Stimulated activated memory B cell treated with anti-CD40 and anti-IgM and Interleukin-4, amounts not matched to agents 10 μg/mL and 1 μg/mL and 100 μg/mL, for 72 hours (primary cell): ENCODE data around the gene PPP1R14C.

ENCODE experiments used
- ATAC-seq: fragments of 150-1000 bp; cut with Tn5 transposase; 2 replicates; pipeline ENCODE4 v1.10.0; 2021
- H3K27ac Mint-ChIP-seq: one replicate; pipeline ENCODE4 v1.8.0; 2022; ENCODE audit warnings: mild to moderate bottlenecking, mixed read lengths
- H3K27me3 Mint-ChIP-seq: one replicate; pipeline ENCODE4 v1.8.0; 2022; ENCODE audit warnings: mixed read lengths
- H3K36me3 Mint-ChIP-seq: one replicate; pipeline ENCODE4 v1.8.0; 2022; ENCODE audit warnings: mixed read lengths
- H3K4me1 Mint-ChIP-seq: one replicate; pipeline ENCODE4 v1.8.0; 2022; ENCODE audit warnings: mixed read lengths
- H3K4me3 Mint-ChIP-seq: one replicate; pipeline ENCODE4 v1.8.0; 2022; ENCODE audit warnings: mild to moderate bottlenecking, moderate library complexity, mixed read lengths
- H3K9me3 Mint-ChIP-seq: one replicate; pipeline ENCODE4 v1.8.0; 2022; ENCODE audit warnings: mixed read lengths

The PPP1R14C gene

DNA sequence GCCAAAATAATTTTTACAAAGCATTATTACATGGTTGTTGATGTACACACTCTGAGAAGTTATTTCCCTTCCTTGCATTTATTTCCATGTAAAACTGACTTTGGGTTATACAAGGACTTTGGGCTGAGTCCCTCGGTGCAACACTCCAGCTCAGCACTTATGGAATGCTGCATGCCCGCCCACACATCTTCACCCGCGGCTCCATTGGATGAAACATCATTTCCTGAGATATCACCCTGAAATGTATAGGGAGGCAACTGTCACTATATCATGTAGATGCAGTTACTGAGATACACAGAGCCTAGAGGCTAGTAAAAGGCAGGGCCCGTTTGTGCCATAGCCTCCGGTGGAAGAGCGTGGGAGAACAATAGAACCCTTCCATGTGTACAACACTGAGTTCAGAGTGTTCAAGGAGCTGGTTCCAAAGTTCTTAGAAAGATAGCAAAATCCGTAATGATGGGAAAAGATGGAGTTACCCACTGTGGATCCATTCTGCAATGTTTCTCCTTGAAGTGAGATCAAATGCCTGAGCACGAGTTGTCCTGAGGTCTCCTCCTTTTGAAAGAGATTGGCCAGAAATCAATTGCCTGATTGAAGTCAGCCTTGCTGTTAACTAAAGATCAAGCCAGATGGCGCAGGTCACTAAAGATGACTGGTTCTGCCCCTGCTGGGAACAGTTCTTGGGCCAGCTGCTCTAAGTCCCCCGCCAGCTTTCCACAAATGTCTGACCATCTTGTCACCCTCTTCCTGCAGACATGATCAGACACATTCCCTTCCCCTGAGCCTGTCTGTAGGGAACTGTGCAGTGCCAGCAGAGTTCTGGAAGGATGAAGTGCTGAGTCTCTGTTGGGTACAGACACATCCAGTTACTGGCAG lies 125.1 kb downstream of the PPP1R14C start:
- H3K9me3 Mint-ChIP-seq = peaks cover 3% of the 10 kb centered on the region
- no peak for ATAC-seq
- peaks cover 12% of the 10 kb centered on the region for H3K27me3 Mint-ChIP-seq
- H3K4me1 Mint-ChIP-seq = no peaks in the 10 kb centered on the region
- H3K4me3 Mint-ChIP-seq = no peak overlapping the region
- H3K36me3 Mint-ChIP-seq = no peaks in the 10 kb centered on the region
- H3K27ac Mint-ChIP-seq = no peak overlapping the region

- peaks cover 13% of the 10 kb centered on the region for H3K27me3 Mint-ChIP-seq
- no peak for ATAC-seq
- H3K4me3 Mint-ChIP-seq = no peak overlapping the region
- no peaks in the 10 kb centered on the region for H3K36me3 Mint-ChIP-seq
- peaks cover 7% of the 10 kb centered on the region for H3K4me1 Mint-ChIP-seq
- peaks cover 3% of the 10 kb centered on the region for H3K9me3 Mint-ChIP-seq
- no peak overlapping the region for H3K27ac Mint-ChIP-seq
These were observed 126.4 kb downstream of the PPP1R14C start for GRCh38 chr6:150269130-150269856.

GRCh38 chr6:150269857-150270223 lies 127.0 kb downstream of the PPP1R14C start:
- H3K27me3 Mint-ChIP-seq = peaks cover 18% of the 10 kb centered on the region
- no peak overlapping the region for H3K4me3 Mint-ChIP-seq
- peaks cover 3% of the 10 kb centered on the region for H3K9me3 Mint-ChIP-seq
- no peak for ATAC-seq
- no peaks in the 10 kb centered on the region for H3K36me3 Mint-ChIP-seq
- no peak overlapping the region for H3K27ac Mint-ChIP-seq
- H3K4me1 Mint-ChIP-seq = peaks cover 8% of the 10 kb centered on the region

DNA sequence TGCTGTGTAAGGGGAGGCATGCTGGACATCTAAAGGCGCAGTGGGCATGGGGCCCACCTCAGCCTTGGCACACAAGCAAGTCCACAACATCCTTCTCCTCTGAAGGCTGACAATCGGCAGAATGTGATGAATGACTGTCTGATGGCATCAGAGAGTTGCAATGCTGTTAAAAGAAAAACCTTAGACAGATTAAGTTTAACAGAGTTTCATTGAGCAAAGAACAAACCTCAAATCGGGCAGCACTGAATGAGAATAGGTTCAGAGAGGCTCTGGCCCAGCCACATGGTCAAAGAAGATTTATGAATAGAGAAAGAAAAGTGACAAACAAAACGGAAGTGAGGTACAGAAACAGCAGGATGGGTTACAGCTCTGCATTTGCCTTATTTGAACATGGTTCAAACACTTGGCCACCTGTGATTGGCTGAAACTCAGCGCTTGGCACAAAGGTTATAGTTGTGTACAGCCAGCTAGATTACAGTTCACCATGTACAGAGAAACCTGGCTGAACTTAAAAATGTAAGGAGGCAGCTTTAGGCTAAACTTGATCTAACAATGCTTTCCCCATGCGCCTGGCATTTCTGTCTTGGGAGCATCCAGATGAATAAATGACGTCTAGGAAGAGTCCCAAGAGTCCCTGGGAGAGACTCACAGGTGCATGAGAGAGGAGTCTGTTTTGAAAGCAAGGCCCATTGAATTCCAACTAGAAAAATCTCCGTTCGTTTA lies 127.6 kb downstream of the PPP1R14C start:
- H3K9me3 Mint-ChIP-seq = peaks cover 3% of the 10 kb centered on the region
- no peak for ATAC-seq
- H3K27ac Mint-ChIP-seq = no peak overlapping the region

DNA sequence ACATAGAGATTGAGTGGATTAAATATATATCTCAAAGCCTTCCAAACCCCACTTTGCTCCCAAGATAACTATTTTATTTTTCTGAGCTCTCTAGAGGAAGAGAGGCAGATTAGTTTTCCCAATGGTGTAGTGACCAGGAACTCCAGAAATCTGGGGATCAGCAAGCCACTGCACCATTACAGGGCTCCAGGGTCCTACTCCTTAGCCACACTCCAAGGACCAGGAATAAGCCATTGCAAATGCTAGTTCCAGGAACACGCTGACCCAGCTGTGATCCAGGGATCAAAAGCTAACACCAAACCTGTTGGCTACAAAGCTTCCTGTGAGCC lies 128.3 kb downstream of the PPP1R14C start:
- Mint-ChIP-seq H3K4me1 (peaks cover 8% of the 10 kb centered on the region), H3K27ac (no peak overlapping the region), H3K4me3 (no peak overlapping the region), H3K27me3 (peaks cover 25% of the 10 kb centered on the region), H3K36me3 (no peaks in the 10 kb centered on the region), H3K9me3 (peaks cover 3% of the 10 kb centered on the region)
- no peak for ATAC-seq

More for the DNA sequence above, 127.6 kb downstream of the PPP1R14C start:
- Mint-ChIP-seq H3K4me1 (peaks cover 8% of the 10 kb centered on the region), H3K4me3 (no peak overlapping the region), H3K36me3 (no peaks in the 10 kb centered on the region), H3K27me3 (peaks cover 25% of the 10 kb centered on the region)

- Mint-ChIP-seq H3K27ac (no peak overlapping the region), H3K27me3 (peaks cover 25% of the 10 kb centered on the region), H3K4me1 (peaks cover 8% of the 10 kb centered on the region), H3K9me3 (peaks cover 3% of the 10 kb centered on the region), H3K4me3 (no peak overlapping the region), H3K36me3 (no peaks in the 10 kb centered on the region)
- no peak for ATAC-seq
These were observed 128.8 kb downstream of the PPP1R14C start for GRCh38 chr6:150271501-150272263.

DNA sequence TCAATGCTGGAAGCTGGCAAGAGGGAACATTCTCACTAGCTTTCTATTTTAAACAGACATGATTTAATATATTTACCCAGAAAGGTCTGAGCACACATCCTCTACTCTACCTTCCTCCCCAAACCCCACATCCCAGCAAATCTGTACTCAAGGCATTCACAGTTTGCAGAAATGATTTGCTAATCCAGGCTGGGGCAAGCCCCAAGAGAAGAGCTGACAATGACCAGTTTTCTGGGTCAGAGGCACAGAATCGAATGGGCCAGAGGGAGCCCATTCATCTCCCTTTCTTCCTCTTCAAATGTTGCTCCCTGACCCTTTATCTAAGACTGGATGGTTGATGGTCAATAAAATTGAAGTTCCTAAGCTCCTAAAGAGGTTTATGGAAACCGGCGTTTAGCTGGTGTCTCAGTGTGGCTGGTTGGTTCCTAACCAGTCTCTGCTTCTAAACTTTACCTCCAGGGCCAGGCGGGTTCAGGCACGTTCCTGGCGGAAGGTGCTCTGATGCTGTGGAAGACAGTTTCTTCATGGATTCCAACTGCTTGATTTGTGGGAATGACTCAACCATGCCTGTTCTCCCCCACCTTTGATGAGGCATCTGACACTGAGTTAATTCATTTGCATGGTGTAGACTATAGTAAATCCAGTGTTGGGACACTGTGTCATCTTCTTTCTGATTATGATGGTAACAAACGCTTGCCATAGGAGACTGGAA lies 129.6 kb downstream of the PPP1R14C start:
- Mint-ChIP-seq H3K4me1 (peaks cover 8% of the 10 kb centered on the region), H3K27ac (no peak overlapping the region), H3K9me3 (peaks cover 3% of the 10 kb centered on the region), H3K36me3 (no peaks in the 10 kb centered on the region), H3K4me3 (no peak overlapping the region), H3K27me3 (peaks cover 25% of the 10 kb centered on the region)
- ATAC-seq = no peak

DNA sequence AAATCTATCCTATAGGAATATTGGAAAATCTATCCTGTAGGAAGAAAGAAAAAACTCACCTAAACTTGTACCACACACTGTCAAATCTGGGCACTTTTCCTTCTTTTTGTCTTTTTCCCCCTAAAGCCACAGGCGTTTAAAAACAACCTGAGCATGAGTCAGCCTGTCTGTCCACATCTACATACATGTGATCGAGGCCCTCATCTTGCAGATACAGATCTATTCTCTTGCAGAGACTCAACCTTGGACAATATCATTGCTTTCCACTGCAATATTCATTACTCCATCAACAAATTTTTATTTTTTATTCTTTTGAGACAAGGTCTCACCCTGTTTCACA lies 130.1 kb downstream of the PPP1R14C start:
- Mint-ChIP-seq H3K4me1 (peaks cover 8% of the 10 kb centered on the region), H3K9me3 (peaks cover 3% of the 10 kb centered on the region), H3K27ac (no peak overlapping the region), H3K36me3 (no peaks in the 10 kb centered on the region), H3K27me3 (peaks cover 22% of the 10 kb centered on the region), H3K4me3 (no peak overlapping the region)
- ATAC-seq = no peak

- peaks cover 19% of the 10 kb centered on the region for H3K27me3 Mint-ChIP-seq
- peaks cover 11% of the 10 kb centered on the region for H3K4me1 Mint-ChIP-seq
- no peaks in the 10 kb centered on the region for H3K36me3 Mint-ChIP-seq
- no peak overlapping the region for H3K4me3 Mint-ChIP-seq
- no peak overlapping the region for H3K27ac Mint-ChIP-seq
- peak; percentile 81 for ATAC-seq
- peaks cover 3% of the 10 kb centered on the region for H3K9me3 Mint-ChIP-seq
These were observed 130.8 kb downstream of the PPP1R14C start for GRCh38 chr6:150273457-150274309.

DNA sequence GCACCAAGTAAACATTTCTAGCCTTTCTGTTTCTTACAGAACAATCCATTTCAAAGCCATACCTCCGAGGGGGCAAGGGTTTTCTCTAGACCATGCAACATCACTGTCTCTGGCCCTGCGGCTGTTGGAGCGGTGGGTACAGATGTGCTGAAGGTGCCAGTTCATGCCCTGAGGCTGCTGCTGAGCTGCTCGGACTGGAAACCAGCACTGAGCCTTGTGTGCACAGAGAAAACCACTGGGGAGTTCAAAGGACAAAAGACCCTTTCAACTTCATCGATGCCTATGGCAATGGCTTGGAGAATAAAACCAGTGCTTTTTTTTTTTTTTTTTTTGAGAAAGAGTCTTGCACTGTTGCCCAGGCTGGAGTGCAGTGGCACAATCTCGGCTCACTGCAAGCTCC lies 132.6 kb downstream of the PPP1R14C start:
- H3K27me3 Mint-ChIP-seq = peaks cover 31% of the 10 kb centered on the region
- H3K27ac Mint-ChIP-seq = no peak overlapping the region
- peaks cover 14% of the 10 kb centered on the region for H3K4me1 Mint-ChIP-seq
- no peak for ATAC-seq
- no peaks in the 10 kb centered on the region for H3K36me3 Mint-ChIP-seq
- no peaks in the 10 kb centered on the region for H3K9me3 Mint-ChIP-seq
- no peak overlapping the region for H3K4me3 Mint-ChIP-seq

- Mint-ChIP-seq H3K36me3 (no peaks in the 10 kb centered on the region), H3K27me3 (peaks cover 40% of the 10 kb centered on the region), H3K4me3 (no peak overlapping the region), H3K4me1 (peaks cover 14% of the 10 kb centered on the region), H3K9me3 (no peaks in the 10 kb centered on the region), H3K27ac (no peak overlapping the region)
- ATAC-seq = no peak
These were observed 133.5 kb downstream of the PPP1R14C start for GRCh38 chr6:150276168-150276936.

DNA sequence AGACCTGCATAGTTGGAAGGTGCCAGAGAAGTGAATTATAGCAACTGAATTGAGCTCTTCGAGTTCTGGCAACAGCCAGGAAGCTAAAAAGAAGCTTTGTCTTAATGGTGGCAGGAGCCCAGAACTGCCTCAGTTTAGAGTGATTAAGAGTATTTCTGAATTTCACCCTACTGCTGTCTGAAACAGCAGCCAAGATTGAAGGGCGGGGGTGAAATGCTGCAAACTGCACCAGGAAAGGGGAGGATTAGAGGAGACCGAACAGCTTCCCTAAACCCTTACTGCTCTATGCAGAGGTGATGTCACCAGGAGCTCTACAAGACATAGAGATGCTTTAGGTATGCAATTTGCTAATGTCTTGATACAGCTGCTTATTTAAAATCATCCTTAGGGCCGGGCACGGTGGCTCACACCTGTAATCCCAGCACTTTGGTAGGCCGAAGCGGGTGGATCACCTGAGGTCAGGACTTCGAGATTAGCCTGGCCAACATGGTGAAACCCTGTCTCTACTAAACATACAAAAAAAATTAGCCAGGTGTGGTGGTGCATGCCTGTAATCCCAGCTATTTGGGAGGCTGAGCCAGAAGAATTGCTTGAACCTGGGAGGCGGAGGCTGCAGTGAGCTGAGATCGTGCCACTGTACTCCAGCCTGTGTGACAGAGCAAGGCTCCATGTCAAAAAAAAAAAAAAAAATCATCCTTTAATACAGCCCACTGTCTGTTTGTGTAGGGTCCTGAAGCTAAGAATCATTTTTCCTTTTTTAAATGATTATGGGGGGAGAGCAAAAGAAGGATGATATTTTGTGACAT lies 134.3 kb downstream of the PPP1R14C start:
- no peak for ATAC-seq
- H3K36me3 Mint-ChIP-seq = no peaks in the 10 kb centered on the region
- no peak overlapping the region for H3K27ac Mint-ChIP-seq
- no peak overlapping the region for H3K4me3 Mint-ChIP-seq
- peaks cover 43% of the 10 kb centered on the region for H3K27me3 Mint-ChIP-seq
- H3K9me3 Mint-ChIP-seq = no peaks in the 10 kb centered on the region
- peaks cover 14% of the 10 kb centered on the region for H3K4me1 Mint-ChIP-seq

- peaks cover 6% of the 10 kb centered on the region for H3K4me1 Mint-ChIP-seq
- no peak for ATAC-seq
- no peaks in the 10 kb centered on the region for H3K36me3 Mint-ChIP-seq
- H3K27me3 Mint-ChIP-seq = peaks cover 48% of the 10 kb centered on the region
- no peaks in the 10 kb centered on the region for H3K9me3 Mint-ChIP-seq
- no peak overlapping the region for H3K4me3 Mint-ChIP-seq
- H3K27ac Mint-ChIP-seq = no peak overlapping the region
These were observed 136.7 kb downstream of the PPP1R14C start for GRCh38 chr6:150279533-150279932.
